ENCODE data around the gene CCDC160. TPM values are rescaled to one million over a fixed set of nuclear protein-coding genes. Genes with fewer than 3 reads are reported as not detected.
"Not testable (repeated sequence)": the region's sequence is repeated elsewhere in the genome, so short reads cannot be mapped to it uniquely, and the experiment has no call there.

The CCDC160 gene
- total RNA-seq, result 3.0 TPM

- peak; percentile 49 for DNase-seq
Measured at GRCh38 chrX:134236626-134237614, at the start of gene CCDC160. Gene CCDC160 (plus strand): TSS chrX:134237182. CDS start chrX:134244801, 7,619 bp downstream.

- peak; percentile 10 for DNase-seq
Measured at GRCh38 chrX:134191281-134191680, 45.7 kb upstream of the CCDC160 start.

GRCh38 chrX:134194915-134195314, 42.1 kb upstream of the CCDC160 start:
- no peak for DNase-seq

- no peak for DNase-seq
Measured at GRCh38 chrX:134202561-134202960, 34.4 kb upstream of the CCDC160 start.

- no peak for DNase-seq
Measured at GRCh38 chrX:134206221-134206620, 30.8 kb upstream of the CCDC160 start.

- DNase-seq, result no peak
Measured at GRCh38 chrX:134210465-134210864, 26.5 kb upstream of the CCDC160 start.

GRCh38 chrX:134235236-134235635, 1.7 kb upstream of the CCDC160 start:
- no peak for DNase-seq

- not testable (repeated sequence) for DNase-seq
Measured at GRCh38 chrX:134238144-134238543, 1.2 kb downstream of the CCDC160 start.

GRCh38 chrX:134239016-134239415, 2.0 kb downstream of the CCDC160 start:
- no peak for DNase-seq

GRCh38 chrX:134240209-134240608, 3.2 kb downstream of the CCDC160 start:
- no peak for DNase-seq

- no peak for DNase-seq
Measured at GRCh38 chrX:134241960-134242619, 5.1 kb downstream of the CCDC160 start.

- no peak for DNase-seq
Measured at GRCh38 chrX:134244043-134244442, 7.1 kb downstream of the CCDC160 start.

- peak; percentile 10 for DNase-seq
Measured at GRCh38 chrX:134246282-134246681, 9.3 kb downstream of the CCDC160 start.

- no peak for DNase-seq
Measured at GRCh38 chrX:134247492-134247891, 10.5 kb downstream of the CCDC160 start.

- DNase-seq, result no peak
Measured at GRCh38 chrX:134249241-134249640, 12.3 kb downstream of the CCDC160 start.

GRCh38 chrX:134251241-134251640, 14.3 kb downstream of the CCDC160 start:
- DNase-seq, result no peak

- no peak for DNase-seq
Measured at GRCh38 chrX:134254511-134254910, 17.5 kb downstream of the CCDC160 start.

GRCh38 chrX:134255555-134255954, 18.6 kb downstream of the CCDC160 start:
- DNase-seq, result no peak

- no peak for DNase-seq
Measured at GRCh38 chrX:134256684-134257083, 19.7 kb downstream of the CCDC160 start.

- no peak for DNase-seq
Measured at GRCh38 chrX:134258202-134258601, 21.2 kb downstream of the CCDC160 start.

GRCh38 chrX:134285934-134286333, 49.0 kb downstream of the CCDC160 start:
- DNase-seq, result not testable (repeated sequence)

GRCh38 chrX:134287346-134287745, 50.4 kb downstream of the CCDC160 start:
- peak; percentile 70 for DNase-seq

GRCh38 chrX:134294548-134294947, 57.6 kb downstream of the CCDC160 start:
- DNase-seq, result no peak
